Measurements from ENCODE around the gene SLC66A3. TPM values are rescaled to one million over a fixed set of nuclear protein-coding genes. Genes with fewer than 3 reads are reported as not detected.
A peak's percentile ranks its signal among the peaks of the same experiment; 100 is the strongest.

The SLC66A3 gene
- total and polyA plus RNA-seq, 7 experiments from 2014 or later = 12.6 to 43.7 (median 20.0) TPM

- peaks cover 0 to 10% (median 0%) of the 10 kb centered on the region in 5 donors for H3K27me3 Mint-ChIP-seq
- no peak overlapping the region for H3K4me3 Mint-ChIP-seq
- Histone ChIP-seq H3K36me3 (ENCODE audit: control insufficient read depth in 2 of 3, insufficient read depth in 3 of 3, low read length in 3 of 3) (no peaks in the 10 kb centered on the region), H3K4me1 (ENCODE audit: control insufficient read depth in 2 of 2, insufficient read depth in 2 of 2, low read length in 2 of 2) (no peaks in the 10 kb centered on the region), H3K9me3 (ENCODE audit: control insufficient read depth in 2 of 3, low read length in 3 of 3) (no peaks in the 10 kb centered on the region), H3K27me3 (ENCODE audit: control insufficient read depth in 2 of 2, insufficient read depth in 2 of 2, low read length in 2 of 2) (no peaks in the 10 kb centered on the region), H3K27ac (ENCODE audit: low read depth, low read length) (no peak overlapping the region), H3K4me3 (ENCODE audit: low read length) (no peak overlapping the region)
- no peaks in the 10 kb centered on the region for H3K36me3 Mint-ChIP-seq
- H3K27ac Mint-ChIP-seq = peak overlapping the region in 1 of 9 donors; percentile 56
- H3K4me1 Mint-ChIP-seq = peaks cover 0 to 13% (median 5%) of the 10 kb centered on the region in 7 donors
- intact Hi-C loops (cut with micrococcal nuclease) = loop anchor here in 1 of 2 donors (10.0 kb wide), 1 partner anchor 47 kb away; no protein-coding TSS in a partner anchor
- H3K9me3 Mint-ChIP-seq = no peaks in the 10 kb centered on the region
- DNase-seq (no peak), ATAC-seq (no peak)
- POLR2A ChIA-PET = no interaction called here
- CTCF ChIA-PET = no interaction called here
Measured at GRCh38 chr2:11121823-11122155, 33.5 kb upstream of the SLC66A3 start.

- Histone ChIP-seq H3K27me3 (ENCODE audit: control insufficient read depth in 2 of 2, insufficient read depth in 2 of 2, low read length in 2 of 2) (no peaks in the 10 kb centered on the region), H3K4me3 (ENCODE audit: low read length) (no peak overlapping the region), H3K36me3 (ENCODE audit: control insufficient read depth in 2 of 3, insufficient read depth in 3 of 3, low read length in 3 of 3) (no peaks in the 10 kb centered on the region), H3K27ac (ENCODE audit: low read depth, low read length) (no peak overlapping the region), H3K4me1 (ENCODE audit: control insufficient read depth in 2 of 2, insufficient read depth in 2 of 2, low read length in 2 of 2) (no peaks in the 10 kb centered on the region), H3K9me3 (ENCODE audit: control insufficient read depth in 2 of 3, low read length in 3 of 3) (no peaks in the 10 kb centered on the region)
- no peaks in the 10 kb centered on the region for H3K36me3 Mint-ChIP-seq
- H3K9me3 Mint-ChIP-seq = no peaks in the 10 kb centered on the region
- peak overlapping the region in 2 of 9 donors; percentile 19 to 56 for H3K27ac Mint-ChIP-seq
- ATAC-seq = no peak
- H3K4me1 Mint-ChIP-seq = peaks cover 0 to 13% (median 5%) of the 10 kb centered on the region in 7 donors
- no peak for DNase-seq
- H3K4me3 Mint-ChIP-seq = no peak overlapping the region
- CTCF ChIA-PET = interaction anchor here (3.5 kb wide), 1 partner anchor 286 kb away, joined by 13 read pairs; no protein-coding TSS in a partner anchor
- intact Hi-C loops (cut with micrococcal nuclease) = loop anchor here in 1 of 2 donors (10.0 kb wide), 1 partner anchor 48 kb away; no protein-coding TSS in a partner anchor
- peaks cover 0 to 10% (median 0%) of the 10 kb centered on the region in 5 donors for H3K27me3 Mint-ChIP-seq
- POLR2A ChIA-PET = no interaction called here
Measured at GRCh38 chr2:11122380-11122779, 32.9 kb upstream of the SLC66A3 start.

GRCh38 chr2:11123001-11123809, 32.1 kb upstream of the SLC66A3 start:
- H3K36me3 ChIP-seq (ENCODE audit: control insufficient read depth in 2 of 3, insufficient read depth in 3 of 3, low read length in 3 of 3) = no peaks in the 10 kb centered on the region
- no peak overlapping the region for H3K27ac ChIP-seq (ENCODE audit: low read depth, low read length)
- no peaks in the 10 kb centered on the region for H3K4me1 ChIP-seq (ENCODE audit: control insufficient read depth in 2 of 2, insufficient read depth in 2 of 2, low read length in 2 of 2)
- no peak for ATAC-seq
- H3K4me3 ChIP-seq (ENCODE audit: low read length) = no peak overlapping the region
- intact Hi-C loops (cut with micrococcal nuclease) = loop anchor here in 1 of 2 donors (10.0 kb wide), 1 partner anchor 48 kb away; no protein-coding TSS in a partner anchor
- H3K27ac Mint-ChIP-seq = no peak overlapping the region
- ChIA-PET POLR2A (interaction anchor here (0.7 kb wide), 1 partner anchor 1759 kb away, joined by 3 read pairs; no protein-coding TSS in a partner anchor), CTCF (interaction anchor here (0.6 to 3.5 kb wide), 4 partner anchors 58 to 1715 kb away, joined by 3 to 13 read pairs (median 4); no protein-coding TSS in a partner anchor)
- H3K9me3 ChIP-seq (ENCODE audit: control insufficient read depth in 2 of 3, low read length in 3 of 3) = no peaks in the 10 kb centered on the region
- peaks cover 0 to 14% (median 6%) of the 10 kb centered on the region in 7 donors for H3K4me1 Mint-ChIP-seq
- H3K27me3 Mint-ChIP-seq = peaks cover 0 to 10% (median 0%) of the 10 kb centered on the region in 5 donors
- no peaks in the 10 kb centered on the region for H3K9me3 Mint-ChIP-seq
- no peaks in the 10 kb centered on the region for H3K36me3 Mint-ChIP-seq
- no peaks in the 10 kb centered on the region for H3K27me3 ChIP-seq (ENCODE audit: control insufficient read depth in 2 of 2, insufficient read depth in 2 of 2, low read length in 2 of 2)
- no peak overlapping the region for H3K4me3 Mint-ChIP-seq
- DNase-seq = no peak

GRCh38 chr2:11123856-11124759, 31.2 kb upstream of the SLC66A3 start:
- ATAC-seq (peak; percentile 75), DNase-seq (peak in 8 of 9 donors; percentile 32 to 68 (median 50))
- H3K27ac Mint-ChIP-seq = peak overlapping the region in 1 of 9 donors; percentile 51
- H3K4me1 Mint-ChIP-seq = peaks cover 0 to 22% (median 7%) of the 10 kb centered on the region in 7 donors
- Histone ChIP-seq H3K4me3 (ENCODE audit: low read length) (no peak overlapping the region), H3K27ac (ENCODE audit: low read depth, low read length) (no peak overlapping the region), H3K9me3 (ENCODE audit: control insufficient read depth in 2 of 3, low read length in 3 of 3) (no peaks in the 10 kb centered on the region), H3K27me3 (ENCODE audit: control insufficient read depth in 2 of 2, insufficient read depth in 2 of 2, low read length in 2 of 2) (no peaks in the 10 kb centered on the region), H3K36me3 (ENCODE audit: control insufficient read depth in 2 of 3, insufficient read depth in 3 of 3, low read length in 3 of 3) (no peaks in the 10 kb centered on the region), H3K4me1 (ENCODE audit: control insufficient read depth in 2 of 2, insufficient read depth in 2 of 2, low read length in 2 of 2) (no peaks in the 10 kb centered on the region)
- intact Hi-C loops (cut with micrococcal nuclease) = loop anchor here (1.0 to 10.0 kb wide), 3 partner anchors 49 to 292 kb away; no protein-coding TSS in a partner anchor
- peaks cover 0 to 15% (median 0%) of the 10 kb centered on the region in 5 donors for H3K27me3 Mint-ChIP-seq
- H3K36me3 Mint-ChIP-seq = no peaks in the 10 kb centered on the region
- H3K9me3 Mint-ChIP-seq = no peaks in the 10 kb centered on the region
- H3K4me3 Mint-ChIP-seq = no peak overlapping the region
- ChIA-PET POLR2A (interaction anchor here (0.6 kb wide), 1 partner anchor 291 kb away, joined by 3 read pairs; no protein-coding TSS in a partner anchor), CTCF (interaction anchor here (0.6 to 3.5 kb wide), 7 partner anchors 9 to 1714 kb away, joined by 3 to 13 read pairs (median 4); partner anchors contain the start of gene PDIA6)

- intact Hi-C loops (cut with micrococcal nuclease) = loop anchor here (1.0 to 10.0 kb wide), 3 partner anchors 50 to 292 kb away; no protein-coding TSS in a partner anchor
- peaks cover 0 to 3% of the 10 kb centered on the region in 2 donors for H3K4me1 ChIP-seq (ENCODE audit: control insufficient read depth in 2 of 2, insufficient read depth in 2 of 2, low read length in 2 of 2)
- ChIA-PET POLR2A (interaction anchor here (0.6 kb wide), 1 partner anchor 292 kb away, joined by 3 read pairs; no protein-coding TSS in a partner anchor), CTCF (interaction anchor here (1.3 to 3.5 kb wide), 4 partner anchors 8 to 312 kb away, joined by 3 to 13 read pairs (median 6); partner anchors contain the start of gene PDIA6)
- H3K36me3 Mint-ChIP-seq = no peaks in the 10 kb centered on the region
- DNase-seq (no peak), ATAC-seq (no peak)
- H3K4me1 Mint-ChIP-seq = peaks cover 4 to 22% (median 9%) of the 10 kb centered on the region in 7 donors
- H3K27me3 Mint-ChIP-seq = peaks cover 0 to 15% (median 0%) of the 10 kb centered on the region in 5 donors
- H3K27ac ChIP-seq (ENCODE audit: low read depth, low read length) = no peak overlapping the region
- no peaks in the 10 kb centered on the region for H3K9me3 ChIP-seq (ENCODE audit: control insufficient read depth in 2 of 3, low read length in 3 of 3)
- H3K4me3 Mint-ChIP-seq = no peak overlapping the region
- no peaks in the 10 kb centered on the region for H3K36me3 ChIP-seq (ENCODE audit: control insufficient read depth in 2 of 3, insufficient read depth in 3 of 3, low read length in 3 of 3)
- no peaks in the 10 kb centered on the region for H3K27me3 ChIP-seq (ENCODE audit: control insufficient read depth in 2 of 2, insufficient read depth in 2 of 2, low read length in 2 of 2)
- no peaks in the 10 kb centered on the region for H3K9me3 Mint-ChIP-seq
- no peak overlapping the region for H3K4me3 ChIP-seq (ENCODE audit: low read length)
- H3K27ac Mint-ChIP-seq = peak overlapping the region in 1 of 9 donors; percentile 51
Measured at GRCh38 chr2:11124760-11125068, 30.6 kb upstream of the SLC66A3 start.

GRCh38 chr2:11127761-11128160, 27.5 kb upstream of the SLC66A3 start:
- Histone ChIP-seq H3K9me3 (ENCODE audit: control insufficient read depth in 2 of 3, low read length in 3 of 3) (no peaks in the 10 kb centered on the region), H3K4me3 (ENCODE audit: low read length) (no peak overlapping the region), H3K36me3 (ENCODE audit: control insufficient read depth in 2 of 3, insufficient read depth in 3 of 3, low read length in 3 of 3) (no peaks in the 10 kb centered on the region), H3K4me1 (ENCODE audit: control insufficient read depth in 2 of 2, insufficient read depth in 2 of 2, low read length in 2 of 2) (peaks cover 19 to 27% of the 10 kb centered on the region in 2 donors), H3K27me3 (ENCODE audit: control insufficient read depth in 2 of 2, insufficient read depth in 2 of 2, low read length in 2 of 2) (no peaks in the 10 kb centered on the region), H3K27ac (ENCODE audit: low read depth, low read length) (no peak overlapping the region)
- Mint-ChIP-seq H3K27ac (peak overlapping the region in 5 of 9 donors; percentile 43 to 91 (median 60)), H3K36me3 (no peaks in the 10 kb centered on the region), H3K4me1 (peaks cover 9 to 41% (median 31%) of the 10 kb centered on the region in 7 donors), H3K9me3 (peaks cover 0 to 2% (median 0%) of the 10 kb centered on the region in 11 donors), H3K27me3 (peaks cover 0 to 14% (median 0%) of the 10 kb centered on the region in 5 donors), H3K4me3 (no peak overlapping the region)
- CTCF ChIA-PET = no interaction called here
- intact Hi-C loops (cut with micrococcal nuclease) = loop anchor here in 1 of 2 donors (10.0 kb wide), 1 partner anchor 53 kb away; no protein-coding TSS in a partner anchor
- POLR2A ChIA-PET = no interaction called here
- DNase-seq = no peak
- ATAC-seq = no peak

All from naive thymus-derived CD4-positive, alpha-beta T cell (primary cell).